Dedifferentiated amniotic fluid mesenchymal stem cell (primary cell): ENCODE measurements around the gene SCARF2.
"Not testable (repeated sequence)": the region's sequence is repeated elsewhere in the genome, so short reads cannot be mapped to it uniquely, and the experiment has no call there.

Source experiments
- DNase-seq: peaks from one replicate; pipeline ENCODE4 v3.0.0-alpha.2; 2016; ENCODE audit errors: extremely low spot score

Gene SCARF2

DNA sequence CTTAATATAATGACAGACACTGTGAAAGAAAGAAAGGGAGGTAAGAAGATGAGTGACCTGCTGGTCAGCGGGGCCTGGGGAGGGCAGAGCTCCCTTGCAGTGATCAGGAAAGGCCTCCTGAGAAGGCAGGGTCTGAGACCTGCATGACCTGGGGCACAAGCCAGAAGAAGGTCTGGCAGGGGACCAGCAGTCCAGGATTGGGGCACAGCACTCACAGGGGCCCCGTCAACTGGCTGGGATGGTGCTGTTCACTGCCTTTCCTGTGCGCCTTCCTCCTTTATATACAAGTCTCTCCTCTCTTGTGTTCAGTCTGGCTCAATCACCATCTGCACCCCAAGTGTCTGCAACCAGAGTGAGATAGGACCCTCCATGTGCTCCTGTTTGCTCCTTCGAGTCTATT lies 22.2 kb upstream of the SCARF2 start:
- DNase-seq = no peak

DNA sequence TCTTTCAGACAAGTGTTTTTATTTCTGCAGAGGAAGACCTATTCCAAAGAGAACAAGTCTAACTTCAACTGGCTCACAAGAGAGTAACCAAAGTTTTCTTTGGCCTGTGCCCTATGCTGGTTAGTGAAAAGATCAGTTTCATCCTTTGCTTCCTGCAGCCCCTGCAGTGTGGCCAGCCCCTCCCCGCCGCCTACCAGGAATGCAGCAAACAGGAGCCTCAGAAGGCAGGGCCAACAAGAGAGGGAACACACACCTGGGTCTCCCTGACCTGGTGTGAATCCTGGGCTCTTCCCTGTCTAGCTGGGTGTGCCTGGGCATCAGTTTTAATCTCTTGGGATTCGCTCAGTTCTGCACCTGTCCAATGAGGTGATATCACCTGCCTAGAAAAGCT lies 21.5 kb upstream of the SCARF2 start:
- no peak for DNase-seq

DNA sequence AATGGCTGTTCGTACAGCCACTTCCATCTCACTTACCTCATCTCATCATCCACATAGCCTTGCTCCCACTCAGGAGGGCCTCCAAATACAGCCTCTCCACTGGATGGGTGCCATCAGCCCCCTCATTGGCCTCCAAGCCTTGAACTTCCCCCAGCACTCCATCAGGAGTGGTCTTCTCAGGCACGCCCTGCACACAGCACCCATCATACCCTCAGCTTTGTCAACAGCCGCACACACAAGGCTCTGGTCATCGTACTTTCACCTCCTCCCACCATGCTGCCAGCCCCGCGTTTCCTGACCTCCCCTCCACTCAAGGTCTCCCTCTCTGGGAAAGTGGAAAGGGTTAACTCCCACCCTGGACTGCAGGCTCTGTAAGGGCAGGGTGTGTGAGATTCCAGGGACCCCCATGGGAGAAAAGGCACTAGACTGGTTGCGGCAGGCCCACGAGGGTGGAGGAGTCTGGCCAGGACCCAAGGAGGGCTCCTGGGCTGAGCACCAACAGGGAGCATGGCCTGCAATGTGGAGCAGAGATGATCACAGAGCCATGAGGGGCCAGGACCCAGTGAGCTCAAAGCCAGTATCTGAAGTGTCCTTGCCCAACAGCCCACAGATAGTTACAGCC lies 21.0 kb upstream of the SCARF2 start:
- no peak for DNase-seq

GRCh38 chr22:20457506-20458240 lies 20.0 kb upstream of the SCARF2 start:
- DNase-seq = no peak

DNA sequence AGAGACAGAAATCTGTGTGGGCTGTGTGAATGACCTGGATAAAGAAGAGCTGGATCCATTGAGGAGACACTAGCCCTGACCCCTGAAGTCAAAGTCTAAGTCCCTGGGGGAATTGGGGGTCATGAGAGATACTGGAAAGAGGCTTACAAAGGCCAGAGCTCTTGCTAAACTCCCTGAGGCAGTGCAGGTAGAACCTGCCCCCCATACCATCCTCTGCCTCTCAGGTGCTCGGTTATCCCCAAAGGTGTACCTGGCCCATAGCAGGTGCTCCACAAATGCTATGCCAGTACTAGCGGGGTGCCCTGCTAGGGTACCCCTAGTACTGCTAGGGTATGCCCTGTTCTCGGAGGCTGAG lies 19.1 kb upstream of the SCARF2 start:
- no peak for DNase-seq

GRCh38 chr22:20456064-20456721 lies 18.6 kb upstream of the SCARF2 start:
- peak; percentile 72 for DNase-seq

- no peak for DNase-seq
Measured at GRCh38 chr22:20455709-20456063, 18.1 kb upstream of the SCARF2 start.

- DNase-seq = no peak
Measured at GRCh38 chr22:20453222-20453621, 15.6 kb upstream of the SCARF2 start.

DNA sequence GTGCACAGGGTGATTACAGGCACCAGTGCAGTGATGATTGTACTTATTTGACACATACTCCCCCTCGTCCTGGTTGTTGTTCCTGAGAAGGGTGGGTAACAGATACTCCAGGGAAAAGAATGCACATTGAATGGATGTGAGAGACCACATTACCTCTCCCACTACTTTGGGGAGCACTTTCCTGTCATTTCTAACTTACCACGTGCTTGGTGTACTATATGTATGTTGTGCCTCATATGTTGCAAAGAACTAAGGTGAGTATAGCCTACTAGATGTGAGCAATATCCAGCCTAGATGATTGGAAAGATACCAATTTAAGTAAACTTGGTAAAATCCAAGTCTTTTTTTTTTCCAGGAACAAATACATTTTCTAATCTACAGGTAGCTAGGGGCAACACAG lies 14.3 kb upstream of the SCARF2 start:
- no peak for DNase-seq

DNA sequence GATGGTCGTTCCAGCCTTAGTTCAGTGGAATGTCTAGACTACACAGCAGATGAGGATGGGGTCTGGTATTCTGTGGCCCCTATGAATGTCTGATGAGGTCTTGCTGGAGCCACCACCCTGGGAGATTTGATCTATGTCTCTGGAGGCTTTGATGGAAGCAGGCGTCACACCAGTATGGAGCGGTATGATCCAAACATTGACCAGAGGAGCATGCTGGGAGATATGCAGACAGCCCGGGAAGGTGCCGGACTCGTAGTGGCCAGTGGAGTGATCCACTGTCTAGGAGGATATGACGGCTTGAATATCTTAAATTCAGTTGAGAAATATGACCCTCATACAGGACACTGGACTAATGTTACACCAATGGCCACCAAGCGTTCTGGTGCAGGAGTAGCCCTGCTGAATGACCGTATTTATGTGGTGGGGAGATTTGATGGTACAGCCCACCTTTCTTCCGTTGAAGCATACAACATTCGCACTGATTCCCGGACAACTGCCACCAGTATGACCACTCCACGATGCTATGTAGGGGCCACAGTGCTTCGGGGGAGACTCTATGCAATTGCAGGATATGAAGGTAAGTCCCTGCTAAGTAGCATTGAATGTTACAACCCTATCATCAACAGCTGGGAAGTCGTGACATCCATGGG lies 13.6 kb upstream of the SCARF2 start:
- DNase-seq = not testable (repeated sequence)

- no peak for DNase-seq
Measured at GRCh38 chr22:20450551-20450906, 12.9 kb upstream of the SCARF2 start.

DNA sequence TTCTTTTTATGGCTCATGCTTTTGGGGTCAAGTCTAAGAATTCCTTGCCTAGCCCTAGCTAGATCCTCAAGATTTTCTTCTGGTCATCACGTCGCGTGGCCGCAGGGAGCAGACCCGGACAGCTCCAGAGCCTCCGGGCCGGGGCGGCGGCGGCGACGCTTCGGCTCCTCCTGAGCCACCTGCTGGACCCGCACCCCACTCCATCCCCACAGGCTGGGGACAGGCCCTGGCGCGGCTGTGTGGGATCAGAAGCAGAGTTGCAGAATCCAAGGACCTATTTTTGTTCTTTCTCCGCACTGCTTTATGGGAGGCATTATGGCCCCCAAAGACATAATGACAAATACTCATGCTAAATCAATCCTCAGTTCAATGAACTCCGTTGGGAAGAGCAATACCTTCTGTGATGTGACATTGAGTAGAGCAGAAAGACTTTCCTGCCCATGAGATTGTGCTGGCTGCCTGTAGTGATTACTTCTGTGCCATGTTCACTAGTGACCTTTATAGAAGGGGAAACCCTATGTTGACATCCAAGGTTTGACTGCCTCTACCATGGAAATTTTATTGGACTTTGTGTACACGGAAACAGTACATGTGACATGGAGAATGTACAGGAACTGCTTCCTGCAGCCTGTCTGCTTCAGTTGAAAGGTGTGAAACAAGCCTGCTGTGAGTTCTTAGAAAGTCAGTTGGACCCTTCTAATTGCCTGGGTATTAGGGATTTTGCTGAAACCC lies 12.4 kb upstream of the SCARF2 start:
- DNase-seq = no peak

GRCh38 chr22:20448630-20449029 lies 11.0 kb upstream of the SCARF2 start:
- DNase-seq = no peak

GRCh38 chr22:20446383-20446970 lies 8.9 kb upstream of the SCARF2 start:
- DNase-seq = no peak

DNA sequence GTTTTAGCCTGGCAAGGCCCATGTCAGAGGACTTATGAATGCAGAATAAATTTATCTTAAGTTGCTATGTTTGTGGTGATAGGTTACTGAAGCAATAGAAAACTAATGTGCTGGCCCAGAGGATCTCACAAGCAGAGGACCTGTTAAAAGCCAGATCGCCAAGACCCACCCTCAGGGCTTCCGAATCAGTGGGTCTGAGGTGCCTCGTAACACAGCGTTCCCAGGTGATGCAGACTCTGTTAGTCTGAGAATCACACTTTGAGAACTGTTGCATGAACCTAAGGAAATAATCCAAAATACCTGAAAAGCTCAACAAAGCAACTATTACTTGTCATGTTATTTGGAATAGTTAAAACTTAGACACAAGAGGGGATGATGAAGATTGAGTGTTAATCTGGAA lies 6.7 kb upstream of the SCARF2 start:
- no peak for DNase-seq

GRCh38 chr22:20442485-20443284 lies 5.1 kb upstream of the SCARF2 start:
- no peak for DNase-seq

DNA sequence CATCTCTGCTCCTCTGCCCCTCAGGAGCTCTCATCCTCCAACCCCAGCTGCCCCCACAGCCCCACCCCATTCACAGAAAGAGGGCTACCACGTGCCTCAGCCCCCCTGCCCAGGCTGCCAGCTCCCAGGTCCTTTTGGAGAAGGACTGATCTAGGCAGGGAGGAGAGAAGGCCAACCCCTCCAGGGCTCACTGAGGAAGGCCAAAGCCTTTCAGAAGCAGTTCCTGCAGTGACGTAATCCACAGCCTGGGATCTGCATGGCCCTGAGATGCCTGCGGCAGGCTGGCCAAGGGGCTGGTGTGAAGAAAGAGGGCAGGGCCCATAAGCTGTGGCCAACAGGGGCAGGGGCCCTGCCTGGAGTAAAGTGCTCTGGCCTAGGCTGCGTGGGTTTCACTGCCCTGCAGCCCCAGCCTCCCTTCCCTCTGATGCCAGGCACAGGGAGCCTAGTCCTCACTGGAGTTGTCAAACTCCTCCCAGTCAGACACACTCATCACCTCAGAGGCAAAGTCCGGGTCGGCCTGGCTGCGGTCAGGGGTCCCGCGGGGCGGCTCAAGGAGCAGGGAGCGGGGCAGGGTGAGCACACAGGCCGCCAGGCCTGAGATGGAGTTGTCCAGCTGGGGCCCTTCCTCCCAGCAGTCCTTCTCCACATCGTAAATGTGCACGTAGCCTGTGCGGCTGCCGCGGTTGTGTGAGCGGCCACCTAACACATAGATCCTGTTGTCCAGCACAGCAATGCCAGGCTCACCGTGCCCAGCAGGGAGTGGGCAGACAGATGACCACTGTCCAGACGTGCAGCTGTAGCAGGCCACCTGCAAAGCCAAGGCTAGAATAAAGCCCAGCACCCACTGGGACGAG lies 4.2 kb upstream of the SCARF2 start:
- DNase-seq = no peak

DNA sequence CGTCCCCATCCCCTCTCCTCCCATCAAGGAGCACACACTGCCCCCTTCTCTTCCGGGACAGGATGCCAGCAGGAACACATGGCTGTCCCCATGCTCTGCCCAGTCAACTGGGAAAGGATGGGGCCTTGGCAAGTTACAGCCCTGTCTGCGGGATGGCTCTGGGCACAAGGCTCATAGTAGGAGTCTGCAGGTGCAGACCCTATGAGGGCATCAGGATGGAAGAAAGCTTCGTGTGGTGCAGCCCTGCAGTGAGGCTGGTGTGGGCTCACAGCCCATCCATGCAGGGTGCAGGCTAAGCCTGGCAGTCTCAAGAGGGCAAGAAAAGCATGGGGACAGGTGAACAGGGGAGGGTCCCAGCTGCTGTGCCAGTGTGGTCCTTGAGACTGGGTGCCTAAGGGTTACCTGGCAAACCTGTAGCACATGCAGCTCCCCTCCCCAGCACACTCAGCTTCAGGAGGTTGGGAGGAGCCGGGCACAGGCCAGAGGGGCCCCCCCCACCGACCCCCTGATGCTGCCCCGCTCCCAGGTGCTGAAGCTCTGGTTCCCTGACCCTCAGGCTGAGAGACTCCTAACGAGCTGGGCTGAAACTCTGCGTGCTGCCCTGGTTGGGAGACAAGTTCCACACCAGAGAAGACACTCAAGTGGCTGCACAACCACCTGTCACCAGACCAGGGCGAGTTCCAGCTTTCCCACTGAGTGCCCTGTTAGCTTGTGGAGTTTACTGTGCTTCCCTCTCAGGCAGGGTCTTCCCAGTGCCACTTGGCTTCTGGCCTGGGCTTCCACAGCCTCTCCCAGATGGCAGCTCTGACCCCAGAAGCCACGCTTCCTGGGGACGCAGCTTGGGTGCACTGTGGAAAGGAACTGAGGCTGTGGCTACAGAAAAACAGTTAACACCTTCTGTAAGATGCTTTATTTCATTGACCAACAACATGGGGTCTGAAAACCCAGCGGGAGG lies 3.3 kb upstream of the SCARF2 start:
- no peak for DNase-seq
